GM12878 (cell line): Measurements from ENCODE around the gene ARHGEF11. TPM values are rescaled to one million over a fixed set of nuclear protein-coding genes. Genes with fewer than 3 reads are reported as not detected.

ENCODE experiments used
- BMI1 ChIP-seq: fragments of 450-650 bp; IDR thresholded peaks from 2 replicates; pipeline ENCODE4 v1.6.1; 2016; ENCODE audit warnings: mild to moderate bottlenecking, moderate library complexity, borderline replicate concordance
- CBX5 ChIP-seq: sonication (generic); IDR thresholded peaks from 2 replicates; pipeline ENCODE4 v1.6.1; 2016; ENCODE audit warnings: low read depth, moderate library complexity, mild to moderate bottlenecking, inconsistent platforms
- EGR1 ChIP-seq, 2 experiments: IDR thresholded peaks; 1 replicate in 1 of 2; 2 replicates in 1 of 2; pipeline ENCODE4 v1.6.1; 2011 to 2012; ENCODE audit warnings: low read depth in 2 of 2, low read length in 2 of 2, borderline replicate concordance in 1 of 2, mild to moderate bottlenecking in 1 of 2, moderate library complexity in 1 of 2
- IRF5 ChIP-seq: fragments of 450-650 bp; IDR thresholded peaks from 2 replicates; pipeline ENCODE4 v1.6.1; 2017; ENCODE audit warnings: borderline replicate concordance
- polyA plus RNA-seq, 11 experiments: library from polyadenylated mRNA; depleted of rRNA in 4 of 11; unstranded in 6 of 11; stranded (reverse) in 5 of 11; fragments of >200 nt; fragmentation: Nextera tagmentation in 4 of 11; fragmentation: Illumina TruSeq in 1 of 11; extraction: Ambion mirVana in 4 of 11; extraction: Trizol in 1 of 11; gene quantifications; 1 replicate in 1 of 11; 2 replicates in 10 of 11; pipeline versions ENCODE4 v1.2.1 to v1.2.3, GENCODE V29; 2011 to 2016; ENCODE audit warnings: inconsistent platforms in 2 of 11, missing spikeins in 2 of 11, low read depth in 1 of 11
- total RNA-seq, 4 experiments: library from RNA; depleted of rRNA in 3 of 4; stranded (reverse); fragments of >200 nt in 3 of 4; fragmentation: Illumina TruSeq in 1 of 4; extraction: Trizol in 1 of 4; gene quantifications; 2 replicates each; pipeline versions ENCODE4 v1.2.1 to v1.2.3, GENCODE V29; 2013 to 2021
- TF ChIP-seq, protein P1 (sequence below): fragments of 450-650 bp; IDR thresholded peaks from 2 replicates; pipeline ENCODE4 v1.6.1; 2018; ENCODE audit warnings: mild to moderate bottlenecking, low read depth, moderate library complexity; ENCODE audit not compliant: partially characterized antibody
- TF ChIP-seq, protein P2 (sequence below): IDR thresholded peaks from 2 replicates; pipeline ENCODE4 v1.6.1; 2012; ENCODE audit warnings: improper control_type of control experiment, low read depth, low read length; ENCODE audit not compliant: insufficient replicate concordance

Gene ARHGEF11
- total and polyA plus RNA-seq, 10 of the 15 experiments (the other 5 are each of a cell fraction or from before 2014, with no cell fraction given): 0.05 to 12.7 (median 1.8) TPM

GRCh38 chr1:157032303-157032702, 13.2 kb downstream of the ARHGEF11 start (continued):
- TF ChIP-seq, protein P1, sequence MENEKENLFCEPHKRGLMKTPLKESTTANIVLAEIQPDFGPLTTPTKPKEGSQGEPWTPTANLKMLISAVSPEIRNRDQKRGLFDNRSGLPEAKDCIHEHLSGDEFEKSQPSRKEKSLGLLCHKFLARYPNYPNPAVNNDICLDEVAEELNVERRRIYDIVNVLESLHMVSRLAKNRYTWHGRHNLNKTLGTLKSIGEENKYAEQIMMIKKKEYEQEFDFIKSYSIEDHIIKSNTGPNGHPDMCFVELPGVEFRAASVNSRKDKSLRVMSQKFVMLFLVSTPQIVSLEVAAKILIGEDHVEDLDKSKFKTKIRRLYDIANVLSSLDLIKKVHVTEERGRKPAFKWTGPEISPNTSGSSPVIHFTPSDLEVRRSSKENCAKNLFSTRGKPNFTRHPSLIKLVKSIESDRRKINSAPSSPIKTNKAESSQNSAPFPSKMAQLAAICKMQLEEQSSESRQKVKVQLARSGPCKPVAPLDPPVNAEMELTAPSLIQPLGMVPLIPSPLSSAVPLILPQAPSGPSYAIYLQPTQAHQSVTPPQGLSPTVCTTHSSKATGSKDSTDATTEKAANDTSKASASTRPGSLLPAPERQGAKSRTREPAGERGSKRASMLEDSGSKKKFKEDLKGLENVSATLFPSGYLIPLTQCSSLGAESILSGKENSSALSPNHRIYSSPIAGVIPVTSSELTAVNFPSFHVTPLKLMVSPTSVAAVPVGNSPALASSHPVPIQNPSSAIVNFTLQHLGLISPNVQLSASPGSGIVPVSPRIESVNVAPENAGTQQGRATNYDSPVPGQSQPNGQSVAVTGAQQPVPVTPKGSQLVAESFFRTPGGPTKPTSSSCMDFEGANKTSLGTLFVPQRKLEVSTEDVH: no peak
- no peak for TF ChIP-seq IRF5
- TF ChIP-seq EGR1 (IDR thresholded peaks at IDR 0.05; ENCODE audit: borderline replicate concordance in 1 of 2, low read depth in 2 of 2, low read length in 2 of 2): no peak
- TF ChIP-seq CBX5: no peak
- TF ChIP-seq, protein P2, sequence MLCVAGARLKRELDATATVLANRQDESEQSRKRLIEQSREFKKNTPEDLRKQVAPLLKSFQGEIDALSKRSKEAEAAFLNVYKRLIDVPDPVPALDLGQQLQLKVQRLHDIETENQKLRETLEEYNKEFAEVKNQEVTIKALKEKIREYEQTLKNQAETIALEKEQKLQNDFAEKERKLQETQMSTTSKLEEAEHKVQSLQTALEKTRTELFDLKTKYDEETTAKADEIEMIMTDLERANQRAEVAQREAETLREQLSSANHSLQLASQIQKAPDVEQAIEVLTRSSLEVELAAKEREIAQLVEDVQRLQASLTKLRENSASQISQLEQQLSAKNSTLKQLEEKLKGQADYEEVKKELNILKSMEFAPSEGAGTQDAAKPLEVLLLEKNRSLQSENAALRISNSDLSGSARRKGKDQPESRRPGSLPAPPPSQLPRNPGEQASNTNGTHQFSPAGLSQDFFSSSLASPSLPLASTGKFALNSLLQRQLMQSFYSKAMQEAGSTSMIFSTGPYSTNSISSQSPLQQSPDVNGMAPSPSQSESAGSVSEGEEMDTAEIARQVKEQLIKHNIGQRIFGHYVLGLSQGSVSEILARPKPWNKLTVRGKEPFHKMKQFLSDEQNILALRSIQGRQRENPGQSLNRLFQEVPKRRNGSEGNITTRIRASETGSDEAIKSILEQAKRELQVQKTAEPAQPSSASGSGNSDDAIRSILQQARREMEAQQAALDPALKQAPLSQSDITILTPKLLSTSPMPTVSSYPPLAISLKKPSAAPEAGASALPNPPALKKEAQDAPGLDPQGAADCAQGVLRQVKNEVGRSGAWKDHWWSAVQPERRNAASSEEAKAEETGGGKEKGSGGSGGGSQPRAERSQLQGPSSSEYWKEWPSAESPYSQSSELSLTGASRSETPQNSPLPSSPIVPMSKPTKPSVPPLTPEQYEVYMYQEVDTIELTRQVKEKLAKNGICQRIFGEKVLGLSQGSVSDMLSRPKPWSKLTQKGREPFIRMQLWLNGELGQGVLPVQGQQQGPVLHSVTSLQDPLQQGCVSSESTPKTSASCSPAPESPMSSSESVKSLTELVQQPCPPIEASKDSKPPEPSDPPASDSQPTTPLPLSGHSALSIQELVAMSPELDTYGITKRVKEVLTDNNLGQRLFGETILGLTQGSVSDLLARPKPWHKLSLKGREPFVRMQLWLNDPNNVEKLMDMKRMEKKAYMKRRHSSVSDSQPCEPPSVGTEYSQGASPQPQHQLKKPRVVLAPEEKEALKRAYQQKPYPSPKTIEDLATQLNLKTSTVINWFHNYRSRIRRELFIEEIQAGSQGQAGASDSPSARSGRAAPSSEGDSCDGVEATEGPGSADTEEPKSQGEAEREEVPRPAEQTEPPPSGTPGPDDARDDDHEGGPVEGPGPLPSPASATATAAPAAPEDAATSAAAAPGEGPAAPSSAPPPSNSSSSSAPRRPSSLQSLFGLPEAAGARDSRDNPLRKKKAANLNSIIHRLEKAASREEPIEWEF: no peak
- no peak for TF ChIP-seq BMI1
